HepG2 (cell line): Measurements from ENCODE around the gene VPS25. TPM values are rescaled to one million over a fixed set of nuclear protein-coding genes. Genes with fewer than 3 reads are reported as not detected.

Source experiments
- CCAR2 ChIP-seq: fragments of 200-400 bp; formaldehyde crosslinking; optimal IDR thresholded peaks from 2 replicates; pipeline ENCODE3; 2018; ENCODE audit warnings: low read depth, mild to moderate bottlenecking, low read length, moderate library complexity
- FOXK1 ChIP-seq: sonication (generic); formaldehyde crosslinking; IDR thresholded peaks from 2 replicates; pipeline ENCODE4 v1.4.0; 2020; ENCODE audit warnings: low read depth, missing genetic modification reagents, borderline replicate concordance
- HOXA5 ChIP-seq: sonication (generic); formaldehyde crosslinking; IDR thresholded peaks from 2 replicates; pipeline ENCODE4 v1.4.0; 2020; ENCODE audit warnings: missing genetic modification reagents
- KLF11 ChIP-seq: IDR thresholded peaks from 2 replicates; pipeline ENCODE4 v1.6.1; 2016; ENCODE audit warnings: missing compliant biosample characterization
- MAX ChIP-seq: IDR thresholded peaks from 2 replicates; pipeline ENCODE4 v1.6.1; 2012; ENCODE audit warnings: inconsistent platforms
- NFYB ChIP-seq: sonication (generic); formaldehyde crosslinking; IDR thresholded peaks from 2 replicates; pipeline ENCODE4 v1.4.0; 2020; ENCODE audit warnings: missing genetic modification reagents
- NFYC ChIP-seq: IDR thresholded peaks from 2 replicates; pipeline ENCODE4 v1.6.1; 2016; ENCODE audit warnings: missing genetic modification reagents, missing compliant biosample characterization
- PCBP2 ChIP-seq: fragments of 200-400 bp; formaldehyde crosslinking; optimal IDR thresholded peaks from 2 replicates; pipeline ENCODE3; 2018; ENCODE audit warnings: low read length, low read depth; ENCODE audit not compliant: poor library complexity, severe bottlenecking
- PHF20 ChIP-seq: sonication (generic); formaldehyde crosslinking; IDR thresholded peaks from 2 replicates; pipeline ENCODE4 v1.5.0; 2020; ENCODE audit warnings: mild to moderate bottlenecking, missing genetic modification reagents
- RCOR2 ChIP-seq: IDR thresholded peaks from 2 replicates; pipeline ENCODE4 v1.6.1; 2016; ENCODE audit warnings: missing biosample characterization, missing genetic modification reagents
- SALL1 ChIP-seq: sonication (generic); formaldehyde crosslinking; IDR thresholded peaks from 2 replicates; pipeline ENCODE4 v1.8.0; 2022; ENCODE audit warnings: mild to moderate bottlenecking, missing genetic modification reagents
- SMAD1 ChIP-seq: sonication (generic); formaldehyde crosslinking; IDR thresholded peaks from 2 replicates; pipeline ENCODE4 v1.4.0; 2020; ENCODE audit warnings: missing genetic modification reagents, low read depth, mild to moderate bottlenecking, borderline replicate concordance
- ZNF136 ChIP-seq: sonication (generic); formaldehyde crosslinking; IDR thresholded peaks from 2 replicates; pipeline ENCODE4 v1.8.1; 2022; ENCODE audit warnings: low read depth, mild to moderate bottlenecking, moderate library complexity, missing genetic modification reagents
- ZNF350 ChIP-seq: sonication (generic); formaldehyde crosslinking; IDR thresholded peaks from 2 replicates; pipeline ENCODE4 v1.4.0; 2020; ENCODE audit warnings: mild to moderate bottlenecking, low read depth, missing genetic modification reagents, borderline replicate concordance
- ZNF383 ChIP-seq: sonication (generic); formaldehyde crosslinking; IDR thresholded peaks from 2 replicates; pipeline ENCODE4 v1.4.0; 2020; ENCODE audit warnings: missing genetic modification reagents, mild to moderate bottlenecking, borderline replicate concordance
- ZNF672 ChIP-seq: sonication (generic); formaldehyde crosslinking; IDR thresholded peaks from 2 replicates; pipeline ENCODE4 v1.8.1; 2022; ENCODE audit warnings: missing genetic modification reagents
- ZNF777 ChIP-seq: sonication (generic); formaldehyde crosslinking; IDR thresholded peaks from 2 replicates; pipeline ENCODE4 v1.4.0; 2020; ENCODE audit warnings: missing genetic modification reagents
- polyA plus RNA-seq, 8 experiments: library from polyadenylated mRNA; depleted of rRNA in 3 of 8; stranded (reverse) in 7 of 8; unstranded in 1 of 8; fragments of >200 nt; fragmentation: Illumina TruSeq in 4 of 8; extraction: Trizol in 4 of 8; gene quantifications; 2 replicates each; pipeline versions ENCODE4 v1.2.1 to v1.2.3, GENCODE V29; 2011 to 2016; ENCODE audit warnings: low read depth in 4 of 8, missing spikeins in 1 of 8, mixed read lengths in 1 of 8; ENCODE audit not compliant: insufficient read depth in 1 of 8
- total RNA-seq, 5 experiments: library from RNA; depleted of rRNA; stranded (reverse); fragments of >200 nt; fragmentation: Illumina TruSeq; extraction: Trizol; gene quantifications; 2 replicates each; pipeline ENCODE4 v1.2.3, GENCODE V29; 2016; ENCODE audit warnings: low read depth in 1 of 5
- TF ChIP-seq, protein P1 (sequence below): sonication (generic); formaldehyde crosslinking; IDR thresholded peaks from 2 replicates; pipeline ENCODE4 v1.4.0; 2020; ENCODE audit warnings: mild to moderate bottlenecking, missing genetic modification reagents, borderline replicate concordance
- TF ChIP-seq, protein P2 (sequence below): IDR thresholded peaks from 2 replicates; pipeline ENCODE4 v1.6.1; 2018; ENCODE audit warnings: missing genetic modification reagents
- TF ChIP-seq, protein P3 (sequence below): sonication (generic); formaldehyde crosslinking; IDR thresholded peaks from 2 replicates; pipeline ENCODE4 v1.5.1; 2020; ENCODE audit warnings: mild to moderate bottlenecking, missing genetic modification reagents, borderline replicate concordance
- TF ChIP-seq, protein P4 (sequence below): sonication (generic); formaldehyde crosslinking; IDR thresholded peaks from 2 replicates; pipeline ENCODE4 v1.8.0; 2022; ENCODE audit warnings: missing genetic modification reagents, mild to moderate bottlenecking, borderline replicate concordance

VPS25 gene
- total and polyA plus RNA-seq, 2 of the 13 experiments (the other 11 are each of a cell fraction or from before 2014, with no cell fraction given) = 161 to 249 TPM

DNA sequence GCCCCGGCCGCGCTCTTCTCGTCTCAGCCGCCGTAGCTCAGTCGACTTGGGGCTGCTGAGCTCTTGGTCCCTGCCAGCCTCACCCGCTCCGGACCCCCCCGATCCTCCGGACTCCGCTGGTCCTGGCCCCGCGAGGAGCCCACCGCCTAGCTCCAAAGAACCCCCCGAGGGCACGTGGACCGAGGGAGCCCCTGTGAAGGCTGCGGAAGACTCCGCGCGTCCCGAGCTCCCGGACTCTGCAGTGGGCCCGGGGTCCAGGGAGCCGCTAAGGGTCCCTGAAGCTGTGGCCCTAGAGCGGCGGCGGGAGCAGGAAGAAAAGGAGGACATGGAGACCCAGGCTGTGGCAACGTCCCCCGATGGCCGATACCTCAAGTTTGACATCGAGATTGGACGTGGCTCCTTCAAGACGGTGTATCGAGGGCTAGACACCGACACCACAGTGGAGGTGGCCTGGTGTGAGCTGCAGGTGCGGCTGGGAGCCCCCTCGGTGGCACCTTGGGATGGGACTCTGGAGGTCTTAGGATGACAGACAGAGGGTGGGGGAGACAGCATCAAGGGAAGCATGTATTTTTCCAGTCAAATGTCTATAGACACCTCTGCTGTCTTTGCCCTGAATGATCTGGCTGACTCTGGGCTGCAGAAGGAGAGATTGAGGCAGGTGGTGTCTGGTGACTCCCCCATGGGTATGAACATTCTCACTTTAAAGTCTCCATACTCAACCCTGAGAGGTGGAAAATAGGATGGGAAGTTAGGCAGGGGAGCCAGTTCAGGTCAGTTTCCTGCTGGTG, 7.8 kb downstream of the VPS25 start (continued):
- TF ChIP-seq, protein P1, sequence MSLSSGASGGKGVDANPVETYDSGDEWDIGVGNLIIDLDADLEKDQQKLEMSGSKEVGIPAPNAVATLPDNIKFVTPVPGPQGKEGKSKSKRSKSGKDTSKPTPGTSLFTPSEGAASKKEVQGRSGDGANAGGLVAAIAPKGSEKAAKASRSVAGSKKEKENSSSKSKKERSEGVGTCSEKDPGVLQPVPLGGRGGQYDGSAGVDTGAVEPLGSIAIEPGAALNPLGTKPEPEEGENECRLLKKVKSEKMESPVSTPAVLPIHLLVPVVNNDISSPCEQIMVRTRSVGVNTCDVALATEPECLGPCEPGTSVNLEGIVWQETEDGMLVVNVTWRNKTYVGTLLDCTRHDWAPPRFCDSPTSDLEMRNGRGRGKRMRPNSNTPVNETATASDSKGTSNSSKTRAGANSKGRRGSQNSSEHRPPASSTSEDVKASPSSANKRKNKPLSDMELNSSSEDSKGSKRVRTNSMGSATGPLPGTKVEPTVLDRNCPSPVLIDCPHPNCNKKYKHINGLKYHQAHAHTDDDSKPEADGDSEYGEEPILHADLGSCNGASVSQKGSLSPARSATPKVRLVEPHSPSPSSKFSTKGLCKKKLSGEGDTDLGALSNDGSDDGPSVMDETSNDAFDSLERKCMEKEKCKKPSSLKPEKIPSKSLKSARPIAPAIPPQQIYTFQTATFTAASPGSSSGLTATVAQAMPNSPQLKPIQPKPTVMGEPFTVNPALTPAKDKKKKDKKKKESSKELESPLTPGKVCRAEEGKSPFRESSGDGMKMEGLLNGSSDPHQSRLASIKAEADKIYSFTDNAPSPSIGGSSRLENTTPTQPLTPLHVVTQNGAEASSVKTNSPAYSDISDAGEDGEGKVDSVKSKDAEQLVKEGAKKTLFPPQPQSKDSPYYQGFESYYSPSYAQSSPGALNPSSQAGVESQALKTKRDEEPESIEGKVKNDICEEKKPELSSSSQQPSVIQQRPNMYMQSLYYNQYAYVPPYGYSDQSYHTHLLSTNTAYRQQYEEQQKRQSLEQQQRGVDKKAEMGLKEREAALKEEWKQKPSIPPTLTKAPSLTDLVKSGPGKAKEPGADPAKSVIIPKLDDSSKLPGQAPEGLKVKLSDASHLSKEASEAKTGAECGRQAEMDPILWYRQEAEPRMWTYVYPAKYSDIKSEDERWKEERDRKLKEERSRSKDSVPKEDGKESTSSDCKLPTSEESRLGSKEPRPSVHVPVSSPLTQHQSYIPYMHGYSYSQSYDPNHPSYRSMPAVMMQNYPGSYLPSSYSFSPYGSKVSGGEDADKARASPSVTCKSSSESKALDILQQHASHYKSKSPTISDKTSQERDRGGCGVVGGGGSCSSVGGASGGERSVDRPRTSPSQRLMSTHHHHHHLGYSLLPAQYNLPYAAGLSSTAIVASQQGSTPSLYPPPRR (CRISPR knock-in tag) = no peak; the same call in 1 of the 2 replicates
- TF ChIP-seq NFYB (no peak), CCAR2 (no peak), RCOR2 (no peak), NFYC (CRISPR knock-in tag) (no peak), ZNF777 (no peak; the same call in none of the 2 replicates), HOXA5 (CRISPR knock-in tag) (no peak), SMAD1 (CRISPR knock-in tag) (peak; percentile 70; the same call in 1 of the 2 replicates), KLF11 (CRISPR knock-in tag) (peak; percentile 54; the same call in 1 of the 2 replicates), ZNF383 (CRISPR knock-in tag) (no peak), FOXK1 (CRISPR knock-in tag) (no peak), SALL1 (CRISPR knock-in tag) (no peak), PHF20 (CRISPR knock-in tag) (no peak), PCBP2 (no peak), ZNF672 (CRISPR knock-in tag) (no peak), ZNF136 (no peak; the same call in 1 of the 2 replicates), ZNF350 (CRISPR knock-in tag) (no peak), MAX (no peak; the same call in 1 of the 2 replicates)
- TF ChIP-seq, protein P2, sequence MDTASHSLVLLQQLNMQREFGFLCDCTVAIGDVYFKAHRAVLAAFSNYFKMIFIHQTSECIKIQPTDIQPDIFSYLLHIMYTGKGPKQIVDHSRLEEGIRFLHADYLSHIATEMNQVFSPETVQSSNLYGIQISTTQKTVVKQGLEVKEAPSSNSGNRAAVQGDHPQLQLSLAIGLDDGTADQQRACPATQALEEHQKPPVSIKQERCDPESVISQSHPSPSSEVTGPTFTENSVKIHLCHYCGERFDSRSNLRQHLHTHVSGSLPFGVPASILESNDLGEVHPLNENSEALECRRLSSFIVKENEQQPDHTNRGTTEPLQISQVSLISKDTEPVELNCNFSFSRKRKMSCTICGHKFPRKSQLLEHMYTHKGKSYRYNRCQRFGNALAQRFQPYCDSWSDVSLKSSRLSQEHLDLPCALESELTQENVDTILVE (CRISPR knock-in tag) = peak; percentile 24; the same call in 1 of the 2 replicates
- TF ChIP-seq, protein P3, sequence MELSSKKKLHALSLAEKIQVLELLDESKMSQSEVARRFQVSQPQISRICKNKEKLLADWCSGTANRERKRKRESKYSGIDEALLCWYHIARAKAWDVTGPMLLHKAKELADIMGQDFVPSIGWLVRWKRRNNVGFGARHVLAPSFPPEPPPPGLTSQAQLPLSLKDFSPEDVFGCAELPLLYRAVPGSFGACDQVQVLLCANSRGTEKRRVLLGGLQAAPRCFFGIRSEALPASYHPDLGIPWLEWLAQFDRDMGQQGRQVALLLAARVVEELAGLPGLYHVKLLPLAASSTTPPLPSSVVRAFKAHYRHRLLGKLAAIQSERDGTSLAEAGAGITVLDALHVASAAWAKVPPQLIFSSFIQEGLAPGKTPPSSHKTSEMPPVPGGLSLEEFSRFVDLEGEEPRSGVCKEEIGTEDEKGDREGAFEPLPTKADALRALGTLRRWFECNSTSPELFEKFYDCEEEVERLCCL (CRISPR knock-in tag) = no peak
- TF ChIP-seq, protein P4, sequence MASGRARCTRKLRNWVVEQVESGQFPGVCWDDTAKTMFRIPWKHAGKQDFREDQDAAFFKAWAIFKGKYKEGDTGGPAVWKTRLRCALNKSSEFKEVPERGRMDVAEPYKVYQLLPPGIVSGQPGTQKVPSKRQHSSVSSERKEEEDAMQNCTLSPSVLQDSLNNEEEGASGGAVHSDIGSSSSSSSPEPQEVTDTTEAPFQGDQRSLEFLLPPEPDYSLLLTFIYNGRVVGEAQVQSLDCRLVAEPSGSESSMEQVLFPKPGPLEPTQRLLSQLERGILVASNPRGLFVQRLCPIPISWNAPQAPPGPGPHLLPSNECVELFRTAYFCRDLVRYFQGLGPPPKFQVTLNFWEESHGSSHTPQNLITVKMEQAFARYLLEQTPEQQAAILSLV (CRISPR knock-in tag) = 0 out of 2 replicates have a peak, but pooled peaks have one; percentile 48
